ENCODE data around the gene PTGER2.
A peak's percentile ranks its signal among the peaks of the same experiment; 100 is the strongest.

Gene PTGER2

GRCh38 chr14:52307376-52307775 lies 6.7 kb upstream of the PTGER2 start:
- no peak for DNase-seq

- DNase-seq = peak; percentile 16
Measured at GRCh38 chr14:52307905-52308304, 6.2 kb upstream of the PTGER2 start.

DNA sequence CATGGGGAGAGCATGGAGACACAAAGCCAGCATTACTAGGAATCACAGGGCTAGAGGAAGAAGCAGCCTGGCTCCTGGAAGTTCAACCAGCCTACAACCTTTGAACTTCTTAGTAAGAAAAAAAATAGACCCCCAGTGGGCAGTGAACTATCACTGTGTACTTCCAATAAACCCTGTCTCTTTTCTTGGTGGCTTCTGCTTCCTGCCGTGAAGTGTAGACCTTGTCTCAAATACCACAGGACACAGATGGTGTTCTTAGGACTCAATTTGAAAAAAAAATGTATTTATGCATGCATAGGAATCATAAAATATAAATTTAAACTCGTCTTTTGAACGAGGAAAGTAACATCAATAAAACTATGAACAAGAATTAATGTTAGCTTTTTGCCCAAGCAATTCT lies 3.6 kb upstream of the PTGER2 start:
- DNase-seq = no peak

GRCh38 chr14:52312931-52313355 lies 1.2 kb upstream of the PTGER2 start:
- DNase-seq = peak; percentile 54

- DNase-seq = peak; percentile 22
Measured at GRCh38 chr14:52313462-52313861, 650 bp upstream of the PTGER2 start.

DNA sequence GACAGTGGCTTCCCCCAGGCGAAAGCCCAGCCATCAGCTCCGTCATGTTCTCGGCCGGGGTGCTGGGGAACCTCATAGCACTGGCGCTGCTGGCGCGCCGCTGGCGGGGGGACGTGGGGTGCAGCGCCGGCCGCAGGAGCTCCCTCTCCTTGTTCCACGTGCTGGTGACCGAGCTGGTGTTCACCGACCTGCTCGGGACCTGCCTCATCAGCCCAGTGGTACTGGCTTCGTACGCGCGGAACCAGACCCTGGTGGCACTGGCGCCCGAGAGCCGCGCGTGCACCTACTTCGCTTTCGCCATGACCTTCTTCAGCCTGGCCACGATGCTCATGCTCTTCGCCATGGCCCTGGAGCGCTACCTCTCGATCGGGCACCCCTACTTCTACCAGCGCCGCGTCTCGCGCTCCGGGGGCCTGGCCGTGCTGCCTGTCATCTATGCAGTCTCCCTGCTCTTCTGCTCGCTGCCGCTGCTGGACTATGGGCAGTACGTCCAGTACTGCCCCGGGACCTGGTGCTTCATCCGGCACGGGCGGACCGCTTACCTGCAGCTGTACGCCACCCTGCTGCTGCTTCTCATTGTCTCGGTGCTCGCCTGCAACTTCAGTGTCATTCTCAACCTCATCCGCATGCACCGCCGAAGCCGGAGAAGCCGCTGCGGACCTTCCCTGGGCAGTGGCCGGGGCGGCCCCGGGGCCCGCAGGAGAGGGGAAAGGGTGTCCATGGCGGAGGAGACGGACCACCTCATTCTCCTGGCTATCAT lies 663 bp downstream of the PTGER2 start:
- DNase-seq = no peak

GRCh38 chr14:52315355-52315718 lies 1.2 kb downstream of the PTGER2 start:
- DNase-seq = peak; percentile 83

- no peak for DNase-seq
Measured at GRCh38 chr14:52318062-52318461, 4.0 kb downstream of the PTGER2 start.

DNA sequence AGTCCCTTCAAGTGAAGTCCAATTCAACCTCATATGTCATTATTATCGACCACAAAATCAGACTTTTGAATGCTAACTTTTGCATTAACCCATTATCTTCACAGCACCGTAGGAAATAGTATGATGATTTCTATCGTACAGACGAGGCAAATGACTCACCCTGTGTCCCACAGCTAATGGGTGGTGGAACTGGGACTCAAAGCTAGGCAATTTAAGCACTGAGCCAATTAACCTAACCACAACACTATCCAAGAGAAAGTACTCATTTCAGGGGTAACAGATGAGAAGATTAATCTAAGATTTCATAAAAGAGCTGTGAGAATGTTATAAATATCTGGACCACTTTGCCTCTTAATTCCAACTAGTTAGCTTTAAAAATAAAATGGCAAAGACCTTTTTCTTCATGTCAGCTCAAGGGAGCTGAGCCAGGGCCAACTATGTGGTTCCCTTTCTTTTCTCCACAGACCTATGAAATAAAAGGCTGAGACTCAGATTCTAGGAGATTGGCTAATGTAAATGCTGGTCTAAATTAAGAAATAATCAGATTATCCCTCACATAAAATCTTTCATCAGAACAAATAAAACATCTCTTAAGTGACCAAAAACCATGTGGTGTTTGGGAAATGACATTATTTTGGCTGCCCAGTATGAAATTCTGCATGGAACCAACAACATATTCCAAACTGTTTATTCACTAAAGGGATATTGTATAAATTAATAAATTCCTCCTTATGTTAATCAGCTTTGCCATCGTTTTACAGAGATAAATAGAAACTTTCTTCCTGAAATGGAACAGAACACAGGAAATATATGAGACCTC lies 4.9 kb downstream of the PTGER2 start:
- DNase-seq = peak; percentile 30

DNA sequence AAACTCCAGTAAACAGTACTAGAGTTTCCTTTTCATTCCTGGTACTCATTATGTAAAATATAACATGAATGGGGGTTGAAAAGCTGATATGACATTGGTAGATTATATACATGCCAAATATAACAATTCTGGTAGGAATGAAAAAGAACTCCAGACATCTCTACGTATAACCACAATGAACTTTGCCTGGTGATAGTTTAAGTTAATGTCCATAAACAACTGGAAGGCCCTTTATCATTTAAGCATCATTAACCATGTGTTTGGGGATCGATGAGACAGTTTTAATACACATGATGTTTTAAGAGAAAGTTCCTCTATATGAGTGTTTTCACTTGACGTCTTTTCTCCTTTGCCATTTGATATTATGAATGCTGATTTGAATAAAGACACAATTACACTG lies 5.8 kb downstream of the PTGER2 start:
- DNase-seq = no peak

DNA sequence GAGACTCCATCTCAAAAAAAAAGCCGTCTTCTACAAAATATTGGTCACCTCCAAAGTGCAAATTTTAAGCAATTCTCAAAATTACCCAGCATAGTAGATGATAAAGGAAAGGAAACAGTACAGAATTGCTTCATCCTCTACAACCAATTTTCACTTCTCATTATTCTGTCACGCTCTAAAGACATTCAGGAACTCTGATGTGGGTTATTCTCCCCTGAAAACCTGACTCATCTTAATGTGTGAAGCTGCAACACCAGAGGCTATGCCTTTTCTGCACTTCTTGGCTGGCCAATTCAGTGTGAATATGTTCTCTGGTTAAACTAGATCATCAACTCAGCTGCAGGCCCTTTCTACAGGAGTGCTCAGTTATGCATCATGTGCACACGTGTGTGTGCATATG lies 11.0 kb downstream of the PTGER2 start:
- DNase-seq = peak; percentile 98

- no peak for DNase-seq
Measured at GRCh38 chr14:52325630-52326029, 11.5 kb downstream of the PTGER2 start.

GRCh38 chr14:52327374-52328226 lies 13.5 kb downstream of the PTGER2 start:
- DNase-seq = peak; percentile 86

DNA sequence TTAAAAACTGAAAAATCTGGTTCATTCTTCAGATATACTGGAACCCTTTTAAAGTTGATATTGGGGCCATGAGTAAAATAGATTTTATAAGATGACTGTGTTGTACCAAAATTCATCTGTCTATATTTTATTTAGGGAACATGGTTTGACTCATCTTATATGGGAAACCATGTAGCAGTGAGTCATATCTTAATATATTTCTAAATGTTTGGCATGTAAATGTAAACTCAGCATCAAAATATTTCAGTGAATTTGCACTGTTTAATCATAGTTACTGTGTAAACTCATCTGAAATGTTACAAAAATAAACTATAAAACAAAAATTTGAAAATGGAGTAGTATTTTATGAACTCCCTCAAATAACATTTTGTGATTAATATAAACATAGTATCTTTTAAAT lies 14.2 kb downstream of the PTGER2 start:
- DNase-seq = no peak

GRCh38 chr14:52329678-52330369 lies 15.7 kb downstream of the PTGER2 start:
- no peak for DNase-seq

- DNase-seq = no peak
Measured at GRCh38 chr14:52332269-52332668, 18.2 kb downstream of the PTGER2 start.

- no peak for DNase-seq
Measured at GRCh38 chr14:52333108-52333507, 19.0 kb downstream of the PTGER2 start.

- DNase-seq = no peak
Measured at GRCh38 chr14:52333823-52334657, 19.9 kb downstream of the PTGER2 start.

DNA sequence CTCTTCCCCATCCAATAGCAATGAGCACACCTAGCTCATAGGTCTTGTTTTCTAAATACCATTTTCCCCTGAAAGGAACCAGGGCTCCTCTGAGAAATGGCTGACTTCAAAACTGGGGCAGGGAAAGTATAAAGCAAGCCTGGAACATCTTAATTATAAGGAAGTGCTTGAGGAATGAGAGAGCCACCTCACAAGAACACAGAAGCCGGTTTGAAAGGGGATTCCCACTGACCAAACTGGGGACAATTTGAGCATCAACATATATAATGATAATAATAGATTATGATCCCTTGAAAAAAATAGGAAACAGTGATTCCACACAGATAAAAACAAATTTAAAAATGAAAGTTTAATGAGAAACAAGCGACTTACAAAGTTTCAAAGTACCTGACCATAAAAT lies 22.1 kb downstream of the PTGER2 start:
- no peak for DNase-seq

- DNase-seq = no peak
Measured at GRCh38 chr14:52338051-52338681, 24.1 kb downstream of the PTGER2 start.

DNA sequence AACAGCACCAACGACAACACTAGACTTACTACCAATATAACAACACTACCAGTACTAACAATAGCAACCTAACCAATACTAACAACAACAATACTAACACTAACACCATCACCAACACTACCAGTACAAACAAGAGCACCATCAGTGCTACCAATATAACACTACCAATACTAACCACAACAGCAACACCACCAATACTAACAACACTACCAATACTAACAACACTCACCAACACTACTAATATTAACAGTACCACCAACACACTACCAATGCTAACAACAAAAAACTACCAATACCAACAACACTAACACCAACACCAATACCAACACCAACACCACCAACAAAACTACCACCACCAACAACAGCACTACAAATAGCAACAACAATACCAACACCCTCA lies 25.1 kb downstream of the PTGER2 start:
- no peak for DNase-seq

Data from MV-4-11 (cell line).